ENCODE data around the gene GPC5.

Gene GPC5

DNA sequence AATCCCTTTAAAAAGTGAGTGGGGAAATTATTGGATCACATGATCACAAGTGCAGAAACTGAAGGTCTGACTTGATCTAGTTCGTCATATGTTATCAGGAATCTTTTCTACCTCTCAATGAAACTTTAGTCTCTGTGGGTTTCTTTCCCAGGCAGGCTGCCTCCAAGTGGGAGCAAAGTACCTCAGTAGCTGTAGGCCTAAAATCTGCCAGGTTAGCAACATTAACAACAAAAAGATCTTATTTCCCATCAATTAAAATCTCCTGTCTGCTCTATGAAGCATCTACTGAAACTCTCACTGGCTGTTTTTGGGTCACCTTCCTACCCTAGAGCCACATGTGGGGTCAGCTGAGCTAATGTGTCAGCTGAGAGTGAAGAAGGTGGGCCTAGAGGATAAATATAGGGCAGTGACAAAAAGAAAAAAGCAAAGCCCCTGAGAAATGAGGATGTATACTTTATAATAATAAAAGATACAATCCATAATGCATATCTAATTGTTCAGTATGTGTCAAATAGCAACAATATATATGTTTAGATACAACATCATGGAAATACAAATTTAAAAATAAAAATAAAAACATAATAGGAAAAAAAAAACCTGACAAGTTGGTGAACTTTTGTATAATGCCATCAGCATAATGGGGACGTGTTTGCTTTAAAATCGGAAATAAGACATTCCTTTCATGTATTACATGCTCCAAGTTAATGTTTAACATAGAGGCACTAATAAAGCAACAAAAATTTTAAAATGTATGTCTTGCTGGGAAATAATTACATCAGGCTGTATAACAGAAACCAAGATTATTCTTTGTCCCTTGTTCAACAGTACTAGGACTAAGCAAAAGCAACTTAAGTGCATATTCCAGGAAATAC is 141.1 kb downstream of the GPC5 start:
- no peak for DNase-seq (ENCODE audit: low spot score)

GRCh38 chr13:91540158-91540736 is 141.8 kb downstream of the GPC5 start:
- no peak for DNase-seq (ENCODE audit: low spot score)

DNA sequence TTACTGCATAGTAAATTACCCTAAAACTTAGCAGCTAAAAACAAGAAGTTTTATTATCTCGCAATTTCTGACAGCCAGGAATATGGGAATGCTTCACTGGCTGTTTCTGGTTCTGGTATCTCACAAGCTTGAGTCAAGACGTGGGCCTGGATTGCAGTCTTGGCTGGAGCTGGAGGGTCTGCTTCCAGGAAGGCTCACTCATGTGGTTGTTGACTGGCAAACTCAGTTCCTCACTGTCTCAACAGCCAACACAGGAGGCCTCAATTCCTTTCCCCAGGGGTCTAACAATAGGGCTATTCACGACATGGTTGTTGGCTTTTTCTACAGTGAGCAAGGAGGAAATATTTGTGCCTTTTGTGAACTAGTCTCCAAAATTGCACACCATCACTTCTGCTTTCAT is 146.3 kb downstream of the GPC5 start:
- no peak for DNase-seq (ENCODE audit: low spot score)

GRCh38 chr13:91546900-91547299 is 148.5 kb downstream of the GPC5 start:
- no peak for DNase-seq (ENCODE audit: low spot score)

GRCh38 chr13:91553584-91553983 is 155.2 kb downstream of the GPC5 start:
- DNase-seq (ENCODE audit: low spot score): no peak

DNA sequence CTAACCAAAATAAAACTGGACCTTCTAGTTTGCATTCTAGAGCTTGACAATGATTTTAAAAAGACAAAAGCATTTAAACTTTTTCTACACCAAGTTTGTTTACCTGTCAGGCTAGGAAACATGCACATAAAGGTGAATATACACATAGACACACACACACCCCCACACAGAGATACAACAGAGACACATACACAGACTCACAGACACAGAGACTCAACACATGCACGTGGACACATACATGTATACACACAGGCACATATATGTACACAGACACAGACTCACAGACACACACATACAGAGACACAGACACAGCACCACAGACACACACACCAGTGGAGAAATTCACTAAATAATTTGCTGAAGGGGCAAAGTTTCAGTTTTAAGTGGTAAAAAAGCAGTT is 155.7 kb downstream of the GPC5 start:
- no peak for DNase-seq (ENCODE audit: low spot score)

DNA sequence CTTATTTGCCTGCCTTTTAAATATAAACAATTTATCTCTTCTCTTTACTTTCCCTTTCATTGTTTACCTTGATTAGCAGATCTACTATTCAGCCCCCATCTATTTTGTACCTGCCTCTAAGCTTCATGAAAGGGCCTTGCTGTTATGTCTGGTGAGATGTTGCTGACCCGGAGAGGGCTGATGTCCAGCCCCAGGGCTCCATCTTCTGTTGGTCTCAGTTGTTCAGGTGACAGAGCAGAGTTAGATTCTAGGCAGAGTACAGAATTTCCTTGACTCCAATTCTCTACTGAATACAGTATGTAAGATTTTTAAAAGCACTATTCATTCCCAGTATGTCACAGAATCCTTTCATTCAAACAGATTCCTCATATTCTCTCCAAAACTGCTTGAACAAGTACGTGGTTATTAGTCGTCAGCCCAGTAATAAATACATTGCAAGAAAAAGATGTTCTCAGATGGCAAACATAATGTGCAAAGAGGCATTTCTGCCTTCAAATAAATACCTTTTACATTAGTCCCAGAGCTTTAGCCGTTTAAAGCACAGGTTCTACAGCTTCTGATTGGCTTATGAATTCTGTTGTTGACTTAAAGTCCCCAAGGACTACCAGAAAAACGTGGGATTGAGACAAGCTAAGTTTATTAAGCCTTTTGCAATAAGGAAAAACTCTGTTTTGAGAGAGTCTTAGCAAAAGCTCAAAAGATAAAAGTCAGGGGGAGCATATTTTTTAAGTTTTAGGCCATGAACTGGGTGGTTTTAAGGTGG is 159.1 kb downstream of the GPC5 start:
- DNase-seq (ENCODE audit: low spot score): no peak

- no peak for DNase-seq (ENCODE audit: low spot score)
Observed at GRCh38 chr13:91563799-91564198, 165.4 kb downstream of the GPC5 start.

DNA sequence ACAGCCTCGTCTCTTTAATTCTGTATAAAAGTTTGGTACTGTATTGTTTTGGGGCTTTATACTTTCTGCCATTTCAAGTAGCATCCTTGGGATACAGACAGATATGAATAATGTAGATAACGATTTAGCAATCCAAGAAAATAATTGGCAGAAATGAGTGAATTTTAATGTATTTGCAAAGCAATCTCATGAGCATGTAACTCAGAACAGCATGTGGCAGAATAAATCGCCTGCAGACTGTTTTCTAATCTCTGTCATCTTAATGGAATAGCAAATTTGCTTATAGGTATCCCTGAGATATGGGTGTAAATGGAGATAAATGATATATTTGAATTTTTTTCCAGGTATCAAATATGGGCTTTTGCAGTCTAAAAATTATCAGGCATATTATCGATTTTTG is 166.0 kb downstream of the GPC5 start:
- DNase-seq (ENCODE audit: low spot score): no peak

DNA sequence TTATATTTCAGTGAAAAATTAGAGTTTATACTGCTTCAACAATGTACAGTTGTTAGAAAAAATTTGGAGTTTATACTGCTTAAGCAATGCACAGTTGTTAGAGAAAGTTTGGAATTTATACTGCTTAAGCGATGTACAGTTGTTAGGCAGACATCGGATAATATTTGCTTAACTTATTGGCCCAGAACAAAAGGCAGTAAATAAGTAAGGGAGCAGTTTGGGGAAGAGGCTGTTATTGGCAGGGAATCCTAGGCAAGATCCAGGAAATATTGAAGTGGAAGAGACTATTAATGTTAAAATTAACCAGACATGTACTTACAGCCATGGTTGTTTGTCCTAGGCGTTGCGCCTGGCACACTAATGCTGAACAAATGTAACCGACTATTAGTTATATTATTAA is 166.9 kb downstream of the GPC5 start:
- no peak for DNase-seq (ENCODE audit: low spot score)

- DNase-seq (ENCODE audit: low spot score): no peak
Observed at GRCh38 chr13:91567485-91568207, 169.2 kb downstream of the GPC5 start.

DNA sequence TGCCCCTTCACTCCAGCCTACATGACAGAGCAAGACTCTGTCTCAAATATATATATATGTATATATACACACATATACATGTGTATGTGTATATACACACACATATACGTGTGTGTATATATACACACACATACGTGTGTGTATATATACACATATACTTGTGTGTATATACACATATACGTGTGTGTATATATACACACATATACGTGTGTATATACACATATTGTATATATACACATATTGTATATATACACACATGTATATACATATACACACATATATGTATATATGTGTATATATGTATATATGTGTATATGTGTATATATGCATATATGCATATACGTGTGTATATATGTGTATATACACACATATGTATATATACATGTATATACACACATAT is 173.3 kb downstream of the GPC5 start:
- DNase-seq (ENCODE audit: low spot score): no peak

DNA sequence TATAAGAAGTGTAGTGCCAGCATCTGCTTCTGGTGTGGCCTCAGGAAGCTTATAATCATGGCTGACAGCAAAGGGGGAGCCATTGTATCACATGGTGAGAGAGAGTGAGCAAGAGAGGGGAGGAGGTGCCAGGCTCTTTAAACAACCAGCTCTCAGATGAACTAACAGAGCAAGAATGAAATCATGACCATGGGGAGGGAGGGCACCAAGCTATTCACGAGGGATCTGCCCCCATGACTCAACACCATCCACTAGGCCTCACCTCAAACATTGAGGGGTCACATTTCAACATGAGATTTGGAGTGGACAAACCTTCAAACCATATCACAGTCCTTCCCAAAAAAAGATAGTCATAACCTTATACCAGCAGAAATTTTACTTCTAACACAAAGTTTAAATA is 174.0 kb downstream of the GPC5 start:
- no peak for DNase-seq (ENCODE audit: low spot score)

DNA sequence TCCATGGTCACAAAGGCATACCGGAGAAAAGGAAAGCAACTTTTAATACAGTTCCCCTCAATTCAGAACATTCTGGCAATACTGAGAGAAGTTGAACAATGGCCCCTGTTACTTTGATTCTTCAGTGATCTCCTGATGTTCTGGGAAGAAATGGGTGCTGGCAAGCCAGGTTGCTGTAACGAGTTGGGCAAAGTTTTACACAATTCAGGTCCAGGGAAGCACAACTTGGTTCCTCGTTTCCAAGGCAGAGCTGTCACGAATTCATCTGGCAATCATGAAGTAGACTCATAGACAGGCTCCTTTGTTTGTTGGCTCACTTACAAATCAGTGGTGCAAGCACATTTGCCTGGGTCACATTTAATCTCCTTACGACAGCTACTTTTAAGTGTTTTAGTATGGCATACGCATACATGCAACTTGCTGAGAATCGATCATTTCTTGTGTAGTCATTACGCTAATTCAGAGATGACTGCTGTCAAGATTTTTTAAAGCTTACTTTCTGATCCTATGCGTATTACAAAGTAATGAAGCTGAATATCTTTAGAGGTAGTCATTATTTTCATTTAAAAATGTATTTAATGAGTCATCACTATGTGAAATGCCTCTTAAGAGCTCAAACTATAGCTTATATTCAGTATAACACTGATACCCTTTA is 174.7 kb downstream of the GPC5 start:
- no peak for DNase-seq (ENCODE audit: low spot score)

DNA sequence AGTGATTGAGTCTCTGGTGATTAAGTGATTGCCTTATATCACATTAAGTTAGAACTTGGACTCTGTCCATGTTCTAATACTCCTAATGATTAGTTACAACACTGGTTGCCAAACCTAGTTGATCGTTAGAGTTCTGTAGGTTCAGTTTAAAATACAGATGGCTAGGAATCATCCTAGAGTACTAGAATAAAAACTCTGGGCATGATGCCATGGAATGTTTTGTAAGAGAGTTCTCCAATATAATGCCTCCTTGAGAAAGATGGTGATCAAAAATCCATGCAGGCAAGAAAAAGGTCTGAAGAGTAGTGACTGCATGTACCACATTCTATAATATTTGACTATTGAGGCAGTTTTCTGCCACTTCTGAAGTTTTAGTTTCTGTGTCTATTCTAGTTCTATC is 176.3 kb downstream of the GPC5 start:
- no peak for DNase-seq (ENCODE audit: low spot score)

DNA sequence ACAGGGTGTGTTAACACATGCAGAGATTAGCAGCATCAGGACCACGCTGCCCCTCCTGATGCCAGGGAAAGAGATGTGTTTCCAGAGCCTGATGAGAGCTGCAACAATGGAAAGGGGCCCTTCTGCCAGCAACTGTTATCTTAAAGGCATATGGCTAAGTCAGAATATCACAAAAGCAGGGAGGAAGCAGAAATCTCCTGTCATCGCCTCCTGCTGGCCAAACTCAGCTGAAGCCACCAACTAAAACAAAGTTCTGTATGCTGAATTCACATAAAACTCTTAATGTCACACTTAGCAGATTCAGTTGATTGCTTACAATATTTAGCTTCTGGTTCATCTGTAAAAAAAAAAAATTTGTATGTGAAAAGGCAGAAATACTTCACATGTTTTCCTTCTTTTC is 178.2 kb downstream of the GPC5 start:
- DNase-seq (ENCODE audit: low spot score): no peak

GRCh38 chr13:91579320-91579719 is 180.9 kb downstream of the GPC5 start:
- no peak for DNase-seq (ENCODE audit: low spot score)

DNA sequence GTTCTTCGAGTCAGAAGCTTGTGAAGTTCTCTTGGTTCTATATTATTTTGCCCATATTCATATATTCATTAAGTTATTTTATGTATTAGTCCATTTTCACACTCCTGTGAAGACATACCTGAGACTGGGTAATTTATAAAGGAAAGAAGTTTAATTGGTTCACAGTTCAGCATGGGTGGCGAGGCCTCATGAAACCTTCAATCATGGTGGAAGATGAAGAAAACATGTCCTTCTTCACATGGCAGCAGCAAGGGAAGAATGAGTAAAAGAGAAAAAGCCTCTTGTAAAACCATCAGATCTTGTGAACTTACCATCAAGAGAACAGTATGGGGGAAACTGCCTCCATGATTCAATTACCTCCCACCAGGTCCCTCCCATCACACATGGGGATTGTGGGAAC is 182.3 kb downstream of the GPC5 start:
- no peak for DNase-seq (ENCODE audit: low spot score)

DNA sequence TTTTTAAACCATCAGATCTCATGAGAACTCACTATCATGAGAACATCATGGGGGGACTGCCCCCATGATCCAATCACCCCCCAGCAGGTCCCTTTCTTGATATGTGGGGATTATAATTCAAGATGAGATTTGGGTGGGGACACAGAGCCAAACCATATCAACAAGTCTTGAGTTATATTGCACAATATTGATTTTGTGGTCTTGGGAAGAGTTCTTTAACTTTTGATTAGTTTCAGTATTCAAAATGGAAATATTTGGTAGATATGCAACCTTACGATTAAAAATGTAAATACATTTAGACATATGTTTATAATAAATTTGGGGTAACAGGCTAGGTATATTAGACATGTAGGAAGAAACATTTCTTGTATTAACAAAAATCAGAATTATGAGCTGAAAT is 188.2 kb downstream of the GPC5 start:
- DNase-seq (ENCODE audit: low spot score): no peak

DNA sequence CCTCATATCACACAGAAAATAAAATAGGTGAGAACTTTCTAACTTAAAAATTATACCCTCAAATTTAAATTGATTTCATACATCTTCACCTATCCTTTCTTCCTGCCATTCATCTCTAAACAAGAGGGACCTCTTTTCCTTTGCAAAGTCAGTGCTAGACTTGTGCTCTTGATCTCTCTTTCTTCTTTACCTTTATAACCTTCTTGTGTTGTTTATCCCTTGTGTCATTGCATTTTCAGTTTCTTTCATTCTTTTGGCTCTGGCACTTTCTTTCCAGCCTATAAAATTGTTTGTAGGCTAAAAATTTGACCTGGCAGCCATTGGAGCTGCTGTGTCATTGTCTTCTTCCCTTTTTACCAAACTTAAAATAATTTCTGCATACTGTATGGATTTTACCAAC is 190.1 kb downstream of the GPC5 start:
- no peak for DNase-seq (ENCODE audit: low spot score)

DNA sequence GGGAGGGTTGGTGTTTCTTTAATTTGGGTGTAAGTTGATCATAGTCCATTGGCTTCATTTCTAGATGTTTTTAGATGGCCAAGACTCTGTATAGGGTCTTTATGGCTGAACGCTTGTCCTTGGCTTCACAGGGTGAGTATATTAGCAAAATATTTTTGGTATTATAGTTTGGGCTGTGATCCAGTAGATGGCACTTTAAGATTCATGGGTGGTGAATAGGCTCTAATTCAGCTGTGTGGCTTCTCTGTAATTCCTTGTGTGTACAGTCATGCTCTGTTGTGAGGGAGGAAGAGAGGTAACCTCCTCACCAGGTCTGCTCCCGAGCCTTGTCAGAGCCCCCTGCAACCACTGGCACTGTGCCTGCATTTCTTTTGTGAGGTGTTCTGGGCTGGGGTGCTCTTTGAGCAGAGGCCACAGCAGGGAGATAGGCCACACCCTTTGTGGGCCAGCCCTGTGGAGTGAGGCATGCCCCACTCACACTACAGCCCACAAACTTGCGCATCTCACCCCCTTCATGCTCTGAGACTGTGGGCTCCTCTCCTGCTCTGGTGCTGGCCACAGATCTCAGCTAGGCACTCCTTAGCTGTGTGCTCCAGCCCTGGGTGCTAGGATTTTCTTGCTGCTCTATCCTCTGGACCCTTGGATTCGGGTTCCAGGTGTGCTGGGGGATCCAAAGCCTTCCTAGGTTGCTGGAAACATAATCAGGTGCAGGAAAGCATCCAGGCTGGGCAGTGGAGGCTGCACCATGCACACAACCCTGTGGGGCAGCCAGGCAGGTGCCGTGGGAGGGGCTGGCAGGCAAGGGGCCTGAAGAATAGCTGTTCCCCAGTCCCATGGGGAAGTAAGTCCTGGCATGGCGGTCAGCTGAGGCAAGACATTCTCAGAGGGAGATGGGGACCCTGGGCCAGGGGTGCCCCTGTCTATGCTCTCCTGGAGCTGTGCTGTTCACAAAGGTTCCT is 193.9 kb downstream of the GPC5 start:
- DNase-seq (ENCODE audit: low spot score): peak; percentile 4

Measured in LoVo (cell line).